GM10266 (cell line): Measurements from ENCODE around the gene C1R.

Source experiments
- DNase-seq: peaks from one replicate; pipeline ENCODE4 v3.0.0; 2012; ENCODE audit errors: extremely low spot score
- TF ChIP-seq, protein P1 (sequence below): IDR thresholded peaks from 2 replicates; pipeline ENCODE4 v1.5.1; 2012; ENCODE audit warnings: mild to moderate bottlenecking, low read depth; ENCODE audit not compliant: control insufficient read depth, insufficient read depth; ENCODE audit errors: missing control alignments

The C1R gene

DNA sequence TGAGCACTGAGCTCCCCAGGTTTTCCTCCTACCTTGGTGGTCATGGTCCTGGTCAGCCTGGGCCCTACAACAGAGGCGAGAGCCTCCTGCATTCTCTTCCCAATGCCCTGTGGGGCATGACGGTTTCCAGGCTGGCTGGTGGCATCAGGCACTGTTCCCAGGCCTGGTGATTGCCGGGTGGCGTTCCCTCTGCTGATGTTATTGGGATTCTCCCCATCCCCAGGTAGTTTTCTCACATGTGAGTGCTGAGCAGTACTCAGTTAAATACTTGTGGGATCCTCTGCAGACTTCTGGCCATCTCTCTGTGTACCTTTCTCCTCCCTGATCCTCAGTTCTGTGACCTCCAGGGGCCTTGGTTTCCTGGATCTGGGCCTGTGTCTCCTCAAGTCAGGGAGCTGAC lies 15.8 kb downstream of the C1R start:
- TF ChIP-seq, protein P1, sequence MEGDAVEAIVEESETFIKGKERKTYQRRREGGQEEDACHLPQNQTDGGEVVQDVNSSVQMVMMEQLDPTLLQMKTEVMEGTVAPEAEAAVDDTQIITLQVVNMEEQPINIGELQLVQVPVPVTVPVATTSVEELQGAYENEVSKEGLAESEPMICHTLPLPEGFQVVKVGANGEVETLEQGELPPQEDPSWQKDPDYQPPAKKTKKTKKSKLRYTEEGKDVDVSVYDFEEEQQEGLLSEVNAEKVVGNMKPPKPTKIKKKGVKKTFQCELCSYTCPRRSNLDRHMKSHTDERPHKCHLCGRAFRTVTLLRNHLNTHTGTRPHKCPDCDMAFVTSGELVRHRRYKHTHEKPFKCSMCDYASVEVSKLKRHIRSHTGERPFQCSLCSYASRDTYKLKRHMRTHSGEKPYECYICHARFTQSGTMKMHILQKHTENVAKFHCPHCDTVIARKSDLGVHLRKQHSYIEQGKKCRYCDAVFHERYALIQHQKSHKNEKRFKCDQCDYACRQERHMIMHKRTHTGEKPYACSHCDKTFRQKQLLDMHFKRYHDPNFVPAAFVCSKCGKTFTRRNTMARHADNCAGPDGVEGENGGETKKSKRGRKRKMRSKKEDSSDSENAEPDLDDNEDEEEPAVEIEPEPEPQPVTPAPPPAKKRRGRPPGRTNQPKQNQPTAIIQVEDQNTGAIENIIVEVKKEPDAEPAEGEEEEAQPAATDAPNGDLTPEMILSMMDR: no peak
- no peak for DNase-seq

DNA sequence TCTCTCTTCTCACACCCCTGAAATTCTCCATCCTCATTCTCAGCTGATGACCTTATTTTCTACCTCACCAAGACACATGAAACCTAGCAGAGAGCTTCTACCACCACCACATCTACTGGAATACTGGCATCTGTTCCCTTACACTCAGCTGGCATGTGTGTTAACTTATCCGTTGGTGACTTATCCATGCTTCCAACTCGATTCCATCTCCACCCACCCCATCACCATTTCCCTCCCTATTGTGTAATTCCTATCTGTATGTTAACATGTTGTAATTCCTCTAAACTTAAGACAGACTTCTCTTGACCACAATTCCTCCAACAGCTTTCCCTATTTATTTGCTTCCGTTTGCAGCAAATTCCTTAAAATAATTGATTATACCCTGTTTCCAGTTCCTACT lies 16.3 kb downstream of the C1R start:
- TF ChIP-seq, protein P1: no peak
- DNase-seq: no peak

- TF ChIP-seq, protein P1: no peak
- no peak for DNase-seq
Measured at GRCh38 chr12:7075518-7075917, 16.7 kb downstream of the C1R start.

DNA sequence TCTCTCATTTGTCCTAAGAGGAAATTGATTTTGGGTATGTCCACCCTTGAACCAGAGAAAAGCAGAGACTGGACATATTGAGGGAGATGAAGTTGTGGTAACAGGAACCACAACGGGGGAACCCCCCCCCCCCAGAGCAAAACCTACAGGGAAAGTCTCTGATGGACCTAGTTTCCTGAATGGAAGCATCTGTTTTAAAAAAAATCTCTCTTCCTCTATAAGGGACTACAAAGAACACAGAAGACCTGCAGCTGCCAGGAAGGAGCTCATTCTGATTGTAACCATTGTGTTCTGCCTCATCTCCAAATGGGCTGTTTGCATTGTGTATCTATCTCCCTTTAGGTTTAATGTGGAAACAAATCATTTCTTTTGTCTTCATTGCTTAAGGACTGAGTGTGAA lies 18.3 kb downstream of the C1R start:
- TF ChIP-seq, protein P1: no peak
- no peak for DNase-seq

GRCh38 chr12:7072554-7072953 lies 19.7 kb downstream of the C1R start:
- TF ChIP-seq, protein P1: no peak

GRCh38 chr12:7072035-7072434 lies 20.2 kb downstream of the C1R start:
- TF ChIP-seq, protein P1: no peak
- DNase-seq: no peak

More at GRCh38 chr12:7072554-7072953, 19.7 kb downstream of the C1R start:
- DNase-seq: no peak

DNA sequence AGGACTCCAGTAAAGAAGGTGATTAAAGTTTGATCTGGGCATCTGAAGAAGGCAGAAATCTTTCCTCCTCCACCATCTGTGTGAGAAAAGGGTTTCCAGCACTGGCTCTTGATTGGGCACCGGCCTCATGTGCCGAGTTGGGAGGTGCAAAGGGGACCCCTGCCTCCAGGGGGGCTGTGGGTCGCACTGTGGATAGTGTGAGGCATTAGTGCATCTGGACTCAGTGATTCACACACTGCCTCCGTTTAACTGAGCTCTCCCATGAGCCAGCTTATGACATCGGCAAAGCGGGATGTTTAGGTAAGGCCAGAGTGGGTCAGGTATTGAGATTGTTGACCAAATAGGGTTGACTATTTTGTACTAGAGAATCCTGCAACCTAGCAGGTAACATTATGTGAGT lies 22.9 kb downstream of the C1R start:
- TF ChIP-seq, protein P1: no peak
- no peak for DNase-seq
